ENCODE results near the gene LYPD6B. TPM values are rescaled to one million over a fixed set of nuclear protein-coding genes. Genes with fewer than 3 reads are reported as not detected.

LYPD6B gene, protein sequence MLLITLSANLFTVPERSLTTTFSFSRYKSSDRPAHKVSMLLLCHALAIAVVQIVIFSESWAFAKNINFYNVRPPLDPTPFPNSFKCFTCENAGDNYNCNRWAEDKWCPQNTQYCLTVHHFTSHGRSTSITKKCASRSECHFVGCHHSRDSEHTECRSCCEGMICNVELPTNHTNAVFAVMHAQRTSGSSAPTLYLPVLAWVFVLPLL
- not detected in 2 replicates for total RNA-seq

DNA sequence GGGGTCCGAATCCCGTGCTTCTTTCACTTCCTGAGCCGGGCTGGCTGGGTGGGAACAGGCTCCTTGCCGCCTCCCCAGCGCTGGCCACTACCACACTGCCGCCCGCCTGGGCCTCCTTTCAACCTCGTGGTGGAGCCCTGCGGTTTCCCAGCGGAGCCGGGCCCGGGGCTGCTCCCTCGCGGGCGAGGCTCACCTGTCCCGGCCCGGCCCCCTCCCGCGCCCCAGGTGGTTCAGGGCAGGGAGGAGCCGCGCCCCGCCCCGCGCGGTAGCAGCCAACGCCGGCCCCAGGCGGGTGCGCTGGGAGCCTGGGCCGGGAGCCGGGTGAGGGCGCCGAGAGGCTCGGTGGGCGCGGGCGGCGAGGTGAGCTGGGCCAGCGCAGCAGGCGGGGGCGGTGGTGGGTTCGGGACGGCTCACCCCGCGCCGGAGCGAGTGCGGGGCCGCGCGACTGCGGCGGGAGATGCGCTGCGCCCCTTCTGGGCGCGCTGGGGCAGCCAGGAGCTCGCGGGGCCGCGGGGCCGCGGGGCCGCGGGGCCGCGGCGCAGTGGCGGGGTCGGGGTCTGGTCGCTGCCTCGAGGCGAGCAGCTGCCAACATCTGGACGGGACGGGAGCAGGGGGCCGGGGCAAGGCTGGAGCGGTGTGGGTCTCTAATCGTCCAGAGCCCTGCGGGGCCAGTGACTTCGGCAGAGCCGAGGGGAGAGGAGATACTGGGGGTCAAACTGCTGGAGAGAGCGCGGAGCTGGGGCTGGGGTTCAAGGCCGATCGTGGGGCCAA lies at the start of gene LYPD6B:
Gene LYPD6B, plus strand, starts transcription at position 258 of the 771 bp plus-strand sequence. CDS start 92,250 bp downstream, outside the sequence.

Other genes starting within 250 kb of the LYPD6B start
- gene KIF5C, start 163.5 kb upstream of the LYPD6B start, total RNA-seq: 0.06 and 0.13 TPM in 2 replicates